GM19099 (cell line): ENCODE results near the gene NKX1-1.

Experiments used
- POLR2A ChIP-seq: IDR thresholded peaks from 3 replicates; pipeline ENCODE4 v1.6.1; 2011; ENCODE audit warnings: low read depth; ENCODE audit not compliant: insufficient read length; ENCODE audit errors: extremely low read depth

The NKX1-1 gene

DNA sequence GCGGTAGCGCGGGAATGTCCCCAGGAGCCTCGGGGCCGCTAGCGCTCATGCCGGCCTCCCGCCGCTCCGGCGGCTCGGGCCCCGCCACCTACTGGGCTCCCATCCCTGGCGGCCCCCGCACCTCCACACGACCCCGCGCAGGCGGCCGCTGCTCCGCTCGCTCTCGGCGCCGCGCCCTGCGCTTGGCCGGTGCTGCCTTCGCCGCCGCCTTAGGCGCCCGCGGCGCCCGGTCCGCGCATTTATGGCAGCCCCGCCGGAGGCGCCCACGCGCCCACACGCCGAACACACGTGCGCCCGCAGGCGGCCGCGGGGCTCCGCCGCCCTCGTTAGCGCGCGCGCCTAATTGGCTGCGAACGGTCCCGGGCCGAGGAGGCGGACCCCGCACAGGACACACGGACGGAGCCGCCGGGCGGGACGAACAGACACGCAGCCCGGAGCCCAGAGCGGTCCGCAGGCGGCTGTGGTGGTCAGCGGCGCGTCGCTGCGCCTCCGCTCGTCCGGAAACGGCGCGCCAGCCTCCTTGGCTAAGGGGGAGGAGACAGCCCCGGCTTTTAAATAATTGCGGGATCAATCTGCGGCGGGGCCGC, at the start of gene NKX1-1:
Gene NKX1-1, minus strand, starts transcription at position 49 of the 587 bp plus-strand sequence. Its CDS starts 0 bp downstream, at position 49.
- no peak for TF ChIP-seq POLR2A

- no peak for TF ChIP-seq POLR2A
Observed at GRCh38 chr4:1453731-1454130, 47.5 kb upstream of the NKX1-1 start.

DNA sequence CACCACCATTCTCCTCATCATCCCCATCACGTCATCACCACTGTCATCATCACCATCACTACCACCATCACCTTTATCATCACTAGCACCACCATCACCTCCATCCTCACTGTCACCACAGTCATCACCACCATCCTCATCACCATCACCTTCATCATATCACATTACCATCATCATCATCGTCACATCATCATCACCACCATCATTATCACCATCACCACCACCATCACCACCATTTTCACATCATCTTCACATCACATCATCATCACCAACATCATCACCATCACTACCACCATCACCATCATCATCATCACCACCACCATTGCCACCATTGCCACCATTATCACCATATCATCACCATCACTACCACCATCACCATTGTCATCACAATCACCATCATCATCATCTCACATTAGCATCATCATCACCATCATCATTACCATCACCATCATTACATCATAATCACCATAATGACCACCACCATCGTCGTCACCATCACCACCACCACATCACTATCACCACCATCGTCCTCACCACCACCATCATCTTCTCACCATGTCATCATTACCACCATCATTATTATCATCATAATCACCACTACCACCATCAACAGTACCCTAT, 46.3 kb upstream of the NKX1-1 start:
- no peak for TF ChIP-seq POLR2A

GRCh38 chr4:1451752-1452122, 45.5 kb upstream of the NKX1-1 start:
- no peak for TF ChIP-seq POLR2A

DNA sequence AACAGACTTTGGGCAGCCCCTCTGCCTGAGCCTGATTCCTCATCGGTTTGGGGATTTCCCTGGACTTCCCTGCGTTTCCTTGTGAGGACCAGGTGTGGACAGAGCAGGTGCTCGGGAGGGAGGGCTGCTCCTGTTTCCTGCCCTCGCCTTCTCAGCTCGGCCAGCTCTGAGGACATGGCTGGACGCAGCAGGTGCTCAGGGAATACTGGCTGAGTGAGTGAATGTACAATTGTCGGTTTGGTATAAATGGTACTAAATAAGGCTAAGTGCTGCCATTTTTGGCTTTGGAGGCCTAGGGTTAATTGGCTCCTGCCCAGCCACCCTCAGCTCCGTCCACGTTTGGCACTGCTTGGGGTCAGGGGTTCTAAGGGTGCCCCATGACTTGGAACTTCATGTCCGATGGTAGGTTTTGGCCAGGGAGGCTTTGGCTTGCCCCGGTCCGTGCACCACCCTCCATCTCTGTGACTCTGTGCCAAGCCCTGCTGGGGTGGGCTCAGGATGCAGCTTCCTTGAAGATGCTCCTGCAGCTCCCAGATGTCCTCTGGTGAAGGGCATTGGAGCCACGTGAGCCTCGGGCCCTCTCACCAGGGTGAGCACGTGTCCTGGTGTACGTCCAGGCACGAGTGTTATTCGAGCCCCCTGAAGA, 45.0 kb upstream of the NKX1-1 start:
- TF ChIP-seq POLR2A, result no peak

GRCh38 chr4:1449833-1450741, 43.8 kb upstream of the NKX1-1 start:
- no peak for TF ChIP-seq POLR2A

GRCh38 chr4:1449475-1449832, 43.2 kb upstream of the NKX1-1 start:
- TF ChIP-seq POLR2A, result no peak

DNA sequence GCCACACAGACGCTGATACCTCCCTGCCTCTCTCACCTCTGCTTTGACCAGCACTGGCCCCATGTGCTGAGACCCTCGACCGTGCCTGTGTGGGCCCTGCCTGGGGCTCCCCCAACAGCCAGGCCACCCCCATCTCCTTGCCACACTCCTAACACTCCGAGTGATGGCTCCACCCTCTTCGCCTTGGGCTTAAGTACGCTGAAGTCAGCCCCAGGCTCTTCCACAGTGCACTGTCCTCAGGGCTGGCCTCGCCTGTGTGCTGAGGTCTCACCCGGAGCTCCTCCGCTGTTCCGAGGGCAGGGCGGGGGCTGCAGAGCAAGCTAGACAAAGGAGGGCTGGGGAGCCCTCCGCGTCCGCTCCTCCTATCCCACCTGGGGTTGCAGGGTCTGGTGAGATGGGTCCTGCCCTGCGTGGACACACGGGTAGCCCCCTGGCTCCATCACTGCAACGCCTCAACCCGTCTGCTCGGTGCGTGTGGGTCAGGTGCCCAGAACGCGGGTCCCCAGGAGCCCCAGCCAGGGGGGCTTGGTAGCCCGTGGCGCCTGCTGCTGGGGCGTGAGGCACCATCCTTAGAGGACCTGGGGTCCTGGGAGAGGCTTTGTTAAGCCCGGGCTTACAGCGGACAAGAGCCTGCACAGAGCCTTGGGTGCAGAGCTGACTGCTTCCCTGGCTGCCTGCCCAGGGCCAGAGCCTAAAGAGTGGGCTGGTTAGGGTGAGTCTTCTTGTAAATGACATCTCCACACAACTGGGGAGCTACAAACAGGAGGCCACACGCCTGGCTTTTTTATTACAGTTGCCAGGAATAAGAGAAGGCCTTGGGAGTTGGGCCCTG, 42.6 kb upstream of the NKX1-1 start:
- no peak for TF ChIP-seq POLR2A

DNA sequence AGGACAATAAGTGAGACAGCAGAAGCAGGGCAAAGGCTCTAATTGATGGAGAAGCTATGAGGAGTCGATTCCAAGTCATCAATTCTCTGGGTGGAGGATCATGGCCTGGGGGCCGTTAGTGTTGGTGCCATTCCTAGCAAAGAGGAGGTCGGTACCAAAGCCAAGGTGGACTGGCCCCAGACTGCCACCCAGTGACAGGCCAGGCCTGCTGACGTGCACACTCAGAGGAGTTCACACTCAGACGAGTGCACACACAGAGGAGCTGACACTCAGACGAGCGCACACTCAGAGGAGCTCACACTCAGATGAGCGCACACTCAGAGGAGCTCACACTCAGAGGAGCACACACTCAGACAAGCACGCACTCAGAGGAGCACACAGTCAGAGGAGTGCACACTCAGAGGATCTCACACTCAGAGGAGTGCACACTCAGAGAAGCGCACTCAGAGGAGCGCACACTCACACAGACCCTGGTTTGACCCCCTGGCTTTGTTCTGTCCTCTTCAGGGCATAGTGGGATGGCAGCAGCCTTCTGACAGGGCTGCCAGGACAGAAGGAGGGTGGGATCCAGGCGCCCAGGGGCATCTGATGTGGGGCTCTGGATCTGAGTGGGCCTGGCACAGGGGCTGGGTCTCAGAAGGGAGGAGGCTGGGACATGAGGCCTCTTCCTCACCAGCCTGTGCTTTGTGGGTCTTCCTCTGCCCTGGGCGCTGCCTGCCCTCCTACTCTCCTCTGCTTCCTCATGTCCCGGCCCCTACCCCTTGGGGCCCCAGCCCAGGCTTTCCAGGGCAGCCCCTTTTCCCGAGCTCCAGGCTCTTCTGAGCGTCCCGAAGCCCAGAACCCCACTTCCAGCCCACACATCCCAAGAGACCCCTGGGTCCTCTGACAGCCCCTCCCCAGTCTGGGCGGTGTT, 41.7 kb upstream of the NKX1-1 start:
- TF ChIP-seq POLR2A, result no peak

- no peak for TF ChIP-seq POLR2A
Observed at GRCh38 chr4:1446502-1447386, 40.5 kb upstream of the NKX1-1 start.

DNA sequence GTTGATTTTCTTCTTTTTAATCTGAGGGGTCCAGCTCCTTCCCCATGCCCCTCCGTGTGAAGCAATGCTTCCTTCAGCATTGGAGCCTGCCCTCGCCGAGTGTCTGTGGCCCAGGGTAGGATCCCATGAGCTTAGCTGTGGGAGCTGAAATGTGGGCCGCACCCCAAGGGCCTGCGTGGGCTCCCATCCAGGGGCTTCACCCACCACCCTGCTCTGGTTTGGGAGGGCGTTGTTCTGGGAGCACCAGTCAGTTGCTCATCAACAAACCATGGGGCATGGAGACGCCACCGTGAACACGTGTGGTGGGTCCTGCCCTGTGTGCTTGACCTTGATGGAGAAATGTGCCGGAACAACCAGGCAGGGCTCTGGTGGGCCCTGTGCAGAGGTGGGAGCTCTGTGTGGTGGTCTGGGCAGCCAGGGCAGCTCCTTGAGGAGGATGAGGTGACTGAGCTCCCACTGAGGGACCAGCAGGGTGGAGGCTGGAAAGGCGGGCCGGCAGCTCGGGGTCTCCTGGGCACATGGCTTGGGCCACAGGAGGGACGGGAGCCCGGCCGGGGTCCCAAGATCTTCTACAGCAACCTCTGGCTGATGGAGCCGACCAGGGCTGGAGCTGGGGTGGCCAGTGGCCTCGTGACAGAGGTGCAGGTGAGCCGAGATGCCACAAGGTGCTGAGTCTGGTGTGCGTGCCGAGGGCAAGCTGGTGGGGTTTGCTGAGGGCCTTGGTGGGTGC, 39.6 kb upstream of the NKX1-1 start:
- no peak for TF ChIP-seq POLR2A

DNA sequence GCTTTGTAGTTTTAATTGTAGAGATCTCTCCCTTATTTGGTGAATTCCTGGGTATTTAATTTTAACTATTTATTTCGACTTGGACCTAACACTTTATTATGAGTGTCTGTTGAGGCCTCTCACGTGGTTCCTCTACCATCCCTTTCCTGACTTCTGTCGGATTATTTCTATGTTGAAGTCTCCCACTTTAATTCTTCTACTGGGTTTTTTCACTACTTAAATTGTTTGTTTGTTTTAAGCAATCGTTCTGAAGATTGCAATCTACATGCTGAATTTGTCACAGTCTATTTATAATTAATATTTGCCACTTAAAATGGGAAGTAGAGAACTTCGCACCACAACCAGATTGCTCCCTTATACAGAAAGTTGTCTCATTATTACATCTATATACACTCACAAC, 20.8 kb upstream of the NKX1-1 start:
- no peak for TF ChIP-seq POLR2A
